Prostate gland (tissue), 2 donors: ENCODE data around the gene ASXL3. TPM values are rescaled to one million over a fixed set of nuclear protein-coding genes. Genes with fewer than 3 reads are reported as not detected.

Experiments used
- DNase-seq: peaks from one replicate; pipeline ENCODE4 v3.0.0-alpha.2; 2019; ENCODE audit warnings: low spot score
- H3K27ac ChIP-seq, 2 donors: fragments of 200-600 bp; sonication (generic); 2 replicates each; pipeline ENCODE4 v1.5.1; 2017 to 2019
- H3K27me3 ChIP-seq: fragments of 200-600 bp; sonication (generic); replicated peaks from 2 replicates; pipeline ENCODE4 v1.5.1; 2019; ENCODE audit not compliant: insufficient read depth
- H3K36me3 ChIP-seq, 2 donors: fragments of 200-600 bp; sonication (generic); 1 replicate in 1 of 2; 2 replicates in 1 of 2; pipeline versions ENCODE4 v1.5.1 to v1.8.1; 2017 to 2019
- H3K4me1 ChIP-seq: fragments of 200-600 bp; sonication (generic); replicated peaks from 2 replicates; pipeline ENCODE4 v1.5.1; 2019
- H3K4me3 ChIP-seq, 2 donors: fragments of 200-600 bp; sonication (generic); 2 replicates each; pipeline ENCODE4 v1.5.1; 2017 to 2019
- H3K9me3 ChIP-seq: fragments of 200-600 bp; sonication (generic); 2 replicates; pipeline ENCODE4 v1.5.1; 2017
- POLR2A ChIP-seq: fragments of 450-650 bp; IDR thresholded peaks from one replicate; pipeline ENCODE4 v1.6.1; 2016; ENCODE audit warnings: antibody characterized with exemption, mild to moderate bottlenecking
- POLR2AphosphoS5 ChIP-seq: sonication (generic); formaldehyde crosslinking; IDR thresholded peaks from one replicate; pipeline ENCODE4 v1.6.1; 2017; ENCODE audit warnings: antibody characterized with exemption
- WGBS: methylation state at CpG from one replicate; pipeline ENCODE4 v1.1.5; 2018; 5-methylcytosine and 5-hydroxymethylcytosine counted together
- intact Hi-C: fragments of 100-400 bp; cut with DNase I; formaldehyde crosslinking; loops from one replicate; pipeline ENCODE4 v1.14.2; 2022
- total RNA-seq, 2 donors: library from RNA; depleted of rRNA; stranded (reverse); fragments of >200 nt; gene quantifications; one replicate each; pipeline ENCODE4 v1.1.0, GENCODE V29; 2016
- TF ChIP-seq, protein P1 (sequence below), 4 experiments: fragments of 200-600 bp in 2 of 4; fragments of 450-650 bp in 2 of 4; sonication (generic) in 2 of 4; IDR thresholded peaks; 1 replicate in 3 of 4; 2 replicates in 1 of 4; pipeline ENCODE4 v1.5.1; 2016 to 2019; ENCODE audit warnings: antibody characterized with exemption in 4 of 4, mild to moderate bottlenecking in 2 of 4, moderate library complexity in 2 of 4

The ASXL3 gene
- total RNA-seq, 2 donors from 2014 or later: 5.1 to 7.3 TPM

DNA sequence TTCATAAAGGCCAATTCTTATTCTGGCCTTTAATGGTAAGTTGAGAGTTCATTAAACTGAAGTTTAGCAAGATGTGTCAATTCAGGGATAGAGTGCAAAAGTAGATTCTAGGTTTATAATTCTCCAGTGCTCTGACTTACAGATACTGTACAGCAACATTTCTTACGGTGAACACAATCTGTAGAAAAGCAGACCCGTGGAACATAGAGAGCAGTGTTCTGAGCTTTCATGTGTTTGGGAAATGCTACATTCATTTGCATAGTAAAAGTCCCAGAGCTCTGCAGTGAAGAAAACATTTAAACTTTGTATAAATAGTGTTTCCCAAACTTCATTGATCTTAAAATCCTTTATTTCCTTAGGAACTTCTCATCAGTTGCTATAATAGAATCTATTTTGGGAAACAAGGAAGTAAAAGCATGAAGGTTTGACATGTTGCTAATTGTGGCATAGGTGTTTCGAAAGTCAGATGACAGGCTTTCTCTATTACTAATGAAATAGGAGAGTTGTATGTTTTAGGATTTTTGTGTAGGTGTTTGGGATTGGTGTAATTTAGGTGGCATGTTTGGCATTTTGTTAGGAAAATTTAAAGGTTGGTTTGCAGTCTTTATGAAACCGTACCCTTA, 138.2 kb downstream of the ASXL3 start:
- Histone ChIP-seq H3K4me1 (no peaks in the 10 kb centered on the region), H3K9me3 (no peaks in the 10 kb centered on the region), H3K36me3 (no peaks in the 10 kb centered on the region), H3K27ac (no peak overlapping the region), H3K4me3 (no peak overlapping the region), H3K27me3 (no peaks in the 10 kb centered on the region)
- WGBS: 70% methylated on average over 4 of the region's 4 CpGs
- no peak for DNase-seq
- intact Hi-C loops: no loop called here
- TF ChIP-seq POLR2A (no peak), POLR2AphosphoS5 (no peak)
- TF ChIP-seq, protein P1, sequence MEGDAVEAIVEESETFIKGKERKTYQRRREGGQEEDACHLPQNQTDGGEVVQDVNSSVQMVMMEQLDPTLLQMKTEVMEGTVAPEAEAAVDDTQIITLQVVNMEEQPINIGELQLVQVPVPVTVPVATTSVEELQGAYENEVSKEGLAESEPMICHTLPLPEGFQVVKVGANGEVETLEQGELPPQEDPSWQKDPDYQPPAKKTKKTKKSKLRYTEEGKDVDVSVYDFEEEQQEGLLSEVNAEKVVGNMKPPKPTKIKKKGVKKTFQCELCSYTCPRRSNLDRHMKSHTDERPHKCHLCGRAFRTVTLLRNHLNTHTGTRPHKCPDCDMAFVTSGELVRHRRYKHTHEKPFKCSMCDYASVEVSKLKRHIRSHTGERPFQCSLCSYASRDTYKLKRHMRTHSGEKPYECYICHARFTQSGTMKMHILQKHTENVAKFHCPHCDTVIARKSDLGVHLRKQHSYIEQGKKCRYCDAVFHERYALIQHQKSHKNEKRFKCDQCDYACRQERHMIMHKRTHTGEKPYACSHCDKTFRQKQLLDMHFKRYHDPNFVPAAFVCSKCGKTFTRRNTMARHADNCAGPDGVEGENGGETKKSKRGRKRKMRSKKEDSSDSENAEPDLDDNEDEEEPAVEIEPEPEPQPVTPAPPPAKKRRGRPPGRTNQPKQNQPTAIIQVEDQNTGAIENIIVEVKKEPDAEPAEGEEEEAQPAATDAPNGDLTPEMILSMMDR (IDR thresholded peaks at IDR 0.05): no peak

- Histone ChIP-seq H3K27me3 (no peaks in the 10 kb centered on the region), H3K9me3 (no peaks in the 10 kb centered on the region), H3K36me3 (no peaks in the 10 kb centered on the region), H3K4me1 (no peaks in the 10 kb centered on the region), H3K4me3 (no peak overlapping the region), H3K27ac (no peak overlapping the region)
- WGBS: 94% methylated on average over 2 of the region's 2 CpGs
- DNase-seq: no peak
- TF ChIP-seq POLR2AphosphoS5 (no peak), POLR2A (no peak)
- TF ChIP-seq, protein P1 (IDR thresholded peaks at IDR 0.05): no peak
- intact Hi-C loops: no loop called here
These were observed 139.3 kb downstream of the ASXL3 start for GRCh38 chr18:33717339-33717738.

GRCh38 chr18:33720133-33720532, 142.1 kb downstream of the ASXL3 start:
- Histone ChIP-seq H3K4me3 (no peak overlapping the region), H3K9me3 (no peaks in the 10 kb centered on the region), H3K27me3 (no peaks in the 10 kb centered on the region), H3K4me1 (no peaks in the 10 kb centered on the region), H3K27ac (no peak overlapping the region), H3K36me3 (no peaks in the 10 kb centered on the region)
- DNase-seq: no peak
- intact Hi-C loops: no loop called here
- WGBS: 77% methylated on average over 2 of the region's 2 CpGs
- TF ChIP-seq POLR2AphosphoS5 (no peak), POLR2A (no peak)
- TF ChIP-seq, protein P1 (IDR thresholded peaks at IDR 0.05): no peak

DNA sequence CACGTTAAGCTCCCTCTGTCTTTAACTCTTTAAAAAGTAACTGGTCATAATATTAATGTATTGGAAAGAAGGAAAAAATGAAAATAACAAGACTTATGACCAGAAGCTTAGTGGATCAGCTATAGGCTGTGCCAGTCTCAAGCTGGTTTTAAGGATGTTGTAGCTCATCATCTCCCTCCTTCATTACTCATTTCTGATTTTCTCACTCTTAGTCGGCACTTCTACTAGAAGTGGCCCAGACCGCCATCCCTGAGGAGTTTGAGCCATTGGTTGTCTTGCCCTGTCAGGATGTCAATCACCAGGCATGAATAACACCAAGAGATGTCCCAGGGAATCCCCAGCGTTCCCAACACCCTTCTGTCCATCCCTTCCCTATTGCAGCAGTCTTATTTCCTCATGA, 151.5 kb downstream of the ASXL3 start:
- H3K9me3 ChIP-seq: no peaks in the 10 kb centered on the region
- TF ChIP-seq, protein P1 (IDR thresholded peaks at IDR 0.05): no peak
- TF ChIP-seq POLR2A (no peak), POLR2AphosphoS5 (no peak)
- no peaks in the 10 kb centered on the region for H3K27me3 ChIP-seq
- H3K4me3 ChIP-seq: no peak overlapping the region
- H3K4me1 ChIP-seq: no peaks in the 10 kb centered on the region
- H3K36me3 ChIP-seq: no peaks in the 10 kb centered on the region
- 98% methylated on average over 4 of the region's 4 CpGs for WGBS
- intact Hi-C loops: no loop called here
- DNase-seq: no peak
- H3K27ac ChIP-seq: no peak overlapping the region

DNA sequence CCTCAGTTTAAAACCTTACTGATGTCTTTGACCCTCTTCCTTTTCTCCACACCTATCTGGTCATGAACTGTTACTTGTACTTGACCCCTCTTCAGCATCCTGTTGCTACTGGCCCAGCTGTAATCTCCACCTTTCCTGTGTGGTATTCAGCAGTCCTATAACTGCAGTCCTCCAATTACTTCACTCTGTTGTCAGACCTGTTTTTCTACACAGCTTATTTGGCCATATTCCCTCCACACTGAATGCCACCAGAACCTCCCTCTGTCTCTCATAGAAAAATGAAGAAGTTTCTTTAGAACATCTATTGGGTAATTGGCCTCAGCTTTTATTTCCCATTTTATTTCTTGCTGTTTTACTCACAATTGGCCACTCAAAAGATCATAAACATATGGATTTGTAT, 155.4 kb downstream of the ASXL3 start:
- Histone ChIP-seq H3K27me3 (no peaks in the 10 kb centered on the region), H3K4me3 (no peak overlapping the region), H3K36me3 (no peaks in the 10 kb centered on the region), H3K27ac (no peak overlapping the region), H3K9me3 (no peaks in the 10 kb centered on the region), H3K4me1 (no peaks in the 10 kb centered on the region)
- peak; percentile 30 for TF ChIP-seq POLR2AphosphoS5
- TF ChIP-seq, protein P1 (IDR thresholded peaks at IDR 0.05): no peak
- no peak for TF ChIP-seq POLR2A
- peak; percentile 22 for DNase-seq
- intact Hi-C loops: no loop called here
